Upper lobe of left lung (tissue), 4 donors: ENCODE results near the gene ULK4.

Experiments used
- EP300 ChIP-seq, 4 donors: sonication (generic); formaldehyde crosslinking; IDR thresholded peaks; one replicate each; pipeline ENCODE4 v1.5.1; 2017; ENCODE audit warnings: antibody characterized with exemption in 4 of 4, control low read depth in 2 of 4
- POLR2A ChIP-seq, 4 donors: fragments of 450-650 bp; IDR thresholded peaks; one replicate each; pipeline ENCODE4 v1.5.1; 2016 to 2017; ENCODE audit warnings: antibody characterized with exemption in 4 of 4, mild to moderate bottlenecking in 2 of 4
- POLR2AphosphoS5 ChIP-seq, 2 donors: sonication (generic); formaldehyde crosslinking; IDR thresholded peaks; one replicate each; pipeline ENCODE4 v1.5.1; 2017; ENCODE audit warnings: antibody characterized with exemption in 2 of 2
- TF ChIP-seq, protein P1 (sequence below), 6 experiments: fragments of 450-650 bp in 4 of 6; fragments of 200-600 bp in 2 of 6; sonication (generic) in 2 of 6; IDR thresholded peaks; one replicate each; pipeline ENCODE4 v1.5.1; 2016 to 2019; ENCODE audit warnings: antibody characterized with exemption in 6 of 6

- TF ChIP-seq, protein P1, sequence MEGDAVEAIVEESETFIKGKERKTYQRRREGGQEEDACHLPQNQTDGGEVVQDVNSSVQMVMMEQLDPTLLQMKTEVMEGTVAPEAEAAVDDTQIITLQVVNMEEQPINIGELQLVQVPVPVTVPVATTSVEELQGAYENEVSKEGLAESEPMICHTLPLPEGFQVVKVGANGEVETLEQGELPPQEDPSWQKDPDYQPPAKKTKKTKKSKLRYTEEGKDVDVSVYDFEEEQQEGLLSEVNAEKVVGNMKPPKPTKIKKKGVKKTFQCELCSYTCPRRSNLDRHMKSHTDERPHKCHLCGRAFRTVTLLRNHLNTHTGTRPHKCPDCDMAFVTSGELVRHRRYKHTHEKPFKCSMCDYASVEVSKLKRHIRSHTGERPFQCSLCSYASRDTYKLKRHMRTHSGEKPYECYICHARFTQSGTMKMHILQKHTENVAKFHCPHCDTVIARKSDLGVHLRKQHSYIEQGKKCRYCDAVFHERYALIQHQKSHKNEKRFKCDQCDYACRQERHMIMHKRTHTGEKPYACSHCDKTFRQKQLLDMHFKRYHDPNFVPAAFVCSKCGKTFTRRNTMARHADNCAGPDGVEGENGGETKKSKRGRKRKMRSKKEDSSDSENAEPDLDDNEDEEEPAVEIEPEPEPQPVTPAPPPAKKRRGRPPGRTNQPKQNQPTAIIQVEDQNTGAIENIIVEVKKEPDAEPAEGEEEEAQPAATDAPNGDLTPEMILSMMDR (IDR thresholded peaks at IDR 0.05): no peak
- TF ChIP-seq POLR2AphosphoS5 (IDR thresholded peaks at IDR 0.05) (no peak), POLR2A (IDR thresholded peaks at IDR 0.05) (no peak), EP300 (IDR thresholded peaks at IDR 0.05) (no peak)
These were observed 39.9 kb upstream of the ULK4 start for GRCh38 chr3:42001777-42002176.
